ENCODE results near the gene ZDHHC11B. TPM values are rescaled to one million over a fixed set of nuclear protein-coding genes. Genes with fewer than 3 reads are reported as not detected.

ZDHHC11B gene
- total and polyA plus RNA-seq, 2 donors (not counting 1 experiment from before 2014, with no cell fraction given) = 0.52 TPM; not detected in 1

GRCh38 chr5:675111-675870 lies 109.2 kb downstream of the ZDHHC11B start:
- Histone ChIP-seq H4K20me1 (ENCODE audit: control insufficient read depth, insufficient read depth, low read length, poor library complexity, severe bottlenecking) (no peaks in the 10 kb centered on the region), H3K4me3 (ENCODE audit: control extremely low read depth in 1 of 5, extremely low read depth in 1 of 5, insufficient read depth in 1 of 5, low read depth in 2 of 5, low read length in 4 of 5) (no peak overlapping the region), H3K9ac (ENCODE audit: low read length) (no peak overlapping the region), H3K4me2 (replicated peaks; ENCODE audit: low read depth, low read length, poor library complexity, severe bottlenecking) (no peak overlapping the region), H3K4me1 (ENCODE audit: control insufficient read depth in 2 of 2, insufficient read depth in 2 of 2, low read length in 2 of 2) (peaks cover 22 to 23% of the 10 kb centered on the region in 2 donors), H3K27ac (ENCODE audit: low read length in 2 of 2) (no peak overlapping the region), H3K9me3 (ENCODE audit: control extremely low read depth in 1 of 3, control insufficient read depth in 2 of 3, insufficient read depth in 1 of 3, low read length in 2 of 3) (peaks cover 0 to 18% (median 0%) of the 10 kb centered on the region in 3 donors), H3K36me3 (replicated peaks in 1 of 2; ENCODE audit: control extremely low read depth in 1 of 2, control insufficient read depth in 1 of 2, extremely low read depth in 1 of 2, insufficient read depth in 2 of 2, low read length in 1 of 2) (no peaks in the 10 kb centered on the region), H3K27me3 (replicated peaks in 1 of 4; ENCODE audit: control extremely low read depth in 1 of 4, control insufficient read depth in 3 of 4, insufficient read depth in 4 of 4, low read length in 3 of 4) (peaks cover 0 to 40% (median 5%) of the 10 kb centered on the region in 4 experiments), H2AFZ (ENCODE audit: insufficient read depth, low read depth, low read length, poor library complexity, severe bottlenecking) (no peak overlapping the region), H3K79me2 (ENCODE audit: control insufficient read depth, insufficient read depth, low read length) (no peaks in the 10 kb centered on the region)
- 80% methylated on average over 20 of the region's 20 CpGs for WGBS (ENCODE audit: insufficient coverage)
- ChIA-PET CTCF (interaction anchor here (1.0 kb wide), 1 partner anchor 228 kb away, joined by 4 read pairs; no protein-coding TSS in a partner anchor), POLR2A (no interaction called here)
- Mint-ChIP-seq H3K4me1 (peaks cover 12% of the 10 kb centered on the region), H3K4me3 (no peak overlapping the region), H3K27ac (no peak overlapping the region), H3K27me3 (peaks cover 5% of the 10 kb centered on the region), H3K9me3 (ENCODE audit: insufficient read depth) (no peaks in the 10 kb centered on the region)
- no peak for ATAC-seq (ENCODE audit: low read depth)
- no peak for DNase-seq
- intact Hi-C loops (cut with micrococcal nuclease) = no loop called here
- no peak for TF ChIP-seq CTCF (IDR thresholded peaks at IDR 0.05)

- H3K4me1 ChIP-seq (ENCODE audit: control insufficient read depth in 2 of 2, insufficient read depth in 2 of 2, low read length in 2 of 2) = peaks cover 22 to 23% of the 10 kb centered on the region in 2 donors
- TF ChIP-seq EZH2 (IDR thresholded peaks at IDR 0.05; ENCODE audit: borderline replicate concordance, insufficient read depth, low read depth, low read length, poor library complexity, severe bottlenecking) (no peak), CTCF (IDR thresholded peaks at IDR 0.05) (no peak)
- Mint-ChIP-seq H3K27ac (no peak overlapping the region), H3K9me3 (ENCODE audit: insufficient read depth) (no peaks in the 10 kb centered on the region), H3K4me1 (peaks cover 12% of the 10 kb centered on the region), H3K4me3 (no peak overlapping the region), H3K27me3 (peaks cover 5% of the 10 kb centered on the region)
- 76% methylated on average over 7 of the region's 7 CpGs for WGBS (ENCODE audit: insufficient coverage)
- no peak overlapping the region for H3K4me3 ChIP-seq (ENCODE audit: control extremely low read depth in 1 of 5, extremely low read depth in 1 of 5, insufficient read depth in 1 of 5, low read depth in 2 of 5, low read length in 4 of 5)
- H3K27me3 ChIP-seq (replicated peaks in 1 of 4; ENCODE audit: control extremely low read depth in 1 of 4, control insufficient read depth in 3 of 4, insufficient read depth in 4 of 4, low read length in 3 of 4) = peaks cover 0 to 40% (median 5%) of the 10 kb centered on the region in 4 experiments
- no peak overlapping the region for H3K9ac ChIP-seq (ENCODE audit: low read length)
- no peak for DNase-seq
- H4K20me1 ChIP-seq (ENCODE audit: control insufficient read depth, insufficient read depth, low read length, poor library complexity, severe bottlenecking) = no peaks in the 10 kb centered on the region
- H3K4me2 ChIP-seq (replicated peaks; ENCODE audit: low read depth, low read length, poor library complexity, severe bottlenecking) = no peak overlapping the region
- no peaks in the 10 kb centered on the region for H3K36me3 ChIP-seq (replicated peaks in 1 of 2; ENCODE audit: control extremely low read depth in 1 of 2, control insufficient read depth in 1 of 2, extremely low read depth in 1 of 2, insufficient read depth in 2 of 2, low read length in 1 of 2)
- no peak overlapping the region for H2AFZ ChIP-seq (ENCODE audit: insufficient read depth, low read depth, low read length, poor library complexity, severe bottlenecking)
- intact Hi-C loops (cut with micrococcal nuclease) = no loop called here
- H3K79me2 ChIP-seq (ENCODE audit: control insufficient read depth, insufficient read depth, low read length) = no peaks in the 10 kb centered on the region
- CTCF ChIA-PET = no interaction called here
- POLR2A ChIA-PET = no interaction called here
- no peak overlapping the region for H3K27ac ChIP-seq (ENCODE audit: low read length in 2 of 2)
- H3K9me3 ChIP-seq (ENCODE audit: control extremely low read depth in 1 of 3, control insufficient read depth in 2 of 3, insufficient read depth in 1 of 3, low read length in 2 of 3) = peaks cover 0 to 18% (median 0%) of the 10 kb centered on the region in 3 donors
- ATAC-seq (ENCODE audit: low read depth) = no peak
These were observed 109.9 kb downstream of the ZDHHC11B start for GRCh38 chr5:674630-675011.
